IPS-18a (cell line): Measurements from ENCODE around the gene IAH1.

Experiments
- H3K27ac ChIP-seq: one replicate; pipeline ENCODE4 v1.5.1; 2013; ENCODE audit warnings: low read length
- H3K27me3 ChIP-seq: one replicate; pipeline ENCODE4 v1.6.1; 2013; ENCODE audit warnings: mild to moderate bottlenecking, low read length; ENCODE audit not compliant: control insufficient read depth, insufficient read depth
- H3K36me3 ChIP-seq: one replicate; pipeline ENCODE4 v1.6.1; 2013; ENCODE audit warnings: low read depth, low read length; ENCODE audit not compliant: control insufficient read depth
- H3K4me1 ChIP-seq: one replicate; pipeline ENCODE4 v1.6.1; 2013; ENCODE audit warnings: low read depth, low read length; ENCODE audit not compliant: control insufficient read depth
- H3K4me3 ChIP-seq: one replicate; pipeline ENCODE4 v1.5.1; 2013; ENCODE audit warnings: low read length
- H3K9ac ChIP-seq: one replicate; pipeline ENCODE4 v1.6.1; 2013; ENCODE audit warnings: mild to moderate bottlenecking, low read length, moderate library complexity
- H3K9me3 ChIP-seq: one replicate; pipeline ENCODE4 v1.6.1; 2013; ENCODE audit warnings: low read depth, low read length; ENCODE audit not compliant: control insufficient read depth

The IAH1 gene

GRCh38 chr2:9473985-9474360 lies 378 bp upstream of the IAH1 start:
- Histone ChIP-seq H3K9ac (no peak overlapping the region), H3K27ac (no peak overlapping the region), H3K4me1 (no peaks in the 10 kb centered on the region), H3K4me3 (no peak overlapping the region), H3K36me3 (peaks cover 34% of the 10 kb centered on the region), H3K27me3 (no peaks in the 10 kb centered on the region), H3K9me3 (no peaks in the 10 kb centered on the region)

- peaks cover 6% of the 10 kb centered on the region for H3K36me3 ChIP-seq
- no peaks in the 10 kb centered on the region for H3K9me3 ChIP-seq
- H3K4me3 ChIP-seq = no peak overlapping the region
- H3K27me3 ChIP-seq = no peaks in the 10 kb centered on the region
- H3K4me1 ChIP-seq = no peaks in the 10 kb centered on the region
- no peak overlapping the region for H3K9ac ChIP-seq
- H3K27ac ChIP-seq = no peak overlapping the region
These were observed 3.6 kb downstream of the IAH1 start for GRCh38 chr2:9477914-9478313.

- H3K4me3 ChIP-seq = no peak overlapping the region
- H3K4me1 ChIP-seq = no peaks in the 10 kb centered on the region
- H3K9ac ChIP-seq = no peak overlapping the region
- no peak overlapping the region for H3K27ac ChIP-seq
- H3K27me3 ChIP-seq = no peaks in the 10 kb centered on the region
- no peaks in the 10 kb centered on the region for H3K9me3 ChIP-seq
- H3K36me3 ChIP-seq = peaks cover under 1% of the 10 kb centered on the region
These were observed 4.2 kb downstream of the IAH1 start for GRCh38 chr2:9478526-9478925.

- no peak overlapping the region for H3K9ac ChIP-seq
- H3K36me3 ChIP-seq = peaks cover 9% of the 10 kb centered on the region
- H3K4me1 ChIP-seq = no peaks in the 10 kb centered on the region
- H3K9me3 ChIP-seq = no peaks in the 10 kb centered on the region
- H3K4me3 ChIP-seq = no peak overlapping the region
- no peaks in the 10 kb centered on the region for H3K27me3 ChIP-seq
- no peak overlapping the region for H3K27ac ChIP-seq
These were observed 5.8 kb downstream of the IAH1 start for GRCh38 chr2:9480157-9480556.

GRCh38 chr2:9483107-9483506 lies 8.8 kb downstream of the IAH1 start:
- Histone ChIP-seq H3K9me3 (no peaks in the 10 kb centered on the region), H3K4me3 (no peak overlapping the region), H3K4me1 (no peaks in the 10 kb centered on the region), H3K27me3 (no peaks in the 10 kb centered on the region), H3K27ac (no peak overlapping the region), H3K36me3 (peaks cover 11% of the 10 kb centered on the region), H3K9ac (no peak overlapping the region)

GRCh38 chr2:9484533-9484932 lies 10.2 kb downstream of the IAH1 start:
- Histone ChIP-seq H3K27ac (no peak overlapping the region), H3K4me1 (no peaks in the 10 kb centered on the region), H3K36me3 (peaks cover 24% of the 10 kb centered on the region), H3K4me3 (no peak overlapping the region), H3K9ac (no peak overlapping the region), H3K9me3 (no peaks in the 10 kb centered on the region), H3K27me3 (no peaks in the 10 kb centered on the region)

GRCh38 chr2:9488583-9489547 lies 14.5 kb downstream of the IAH1 start:
- peaks cover 66% of the 10 kb centered on the region for H3K36me3 ChIP-seq
- no peak overlapping the region for H3K9ac ChIP-seq
- no peaks in the 10 kb centered on the region for H3K27me3 ChIP-seq
- H3K4me1 ChIP-seq = no peaks in the 10 kb centered on the region
- H3K4me3 ChIP-seq = no peak overlapping the region
- H3K9me3 ChIP-seq = no peaks in the 10 kb centered on the region
- no peak overlapping the region for H3K27ac ChIP-seq

- H3K9me3 ChIP-seq = no peaks in the 10 kb centered on the region
- H3K4me1 ChIP-seq = no peaks in the 10 kb centered on the region
- H3K36me3 ChIP-seq = peaks cover 64% of the 10 kb centered on the region
- no peaks in the 10 kb centered on the region for H3K27me3 ChIP-seq
- H3K27ac ChIP-seq = no peak overlapping the region
- H3K9ac ChIP-seq = no peak overlapping the region
- no peak overlapping the region for H3K4me3 ChIP-seq
These were observed 16.4 kb downstream of the IAH1 start for GRCh38 chr2:9490789-9491188.

GRCh38 chr2:9492927-9493326 lies 18.6 kb downstream of the IAH1 start:
- H3K4me3 ChIP-seq = no peak overlapping the region
- H3K27me3 ChIP-seq = no peaks in the 10 kb centered on the region
- H3K4me1 ChIP-seq = no peaks in the 10 kb centered on the region
- H3K9me3 ChIP-seq = no peaks in the 10 kb centered on the region
- H3K27ac ChIP-seq = no peak overlapping the region
- no peak overlapping the region for H3K9ac ChIP-seq
- H3K36me3 ChIP-seq = peaks cover 67% of the 10 kb centered on the region

GRCh38 chr2:9493478-9493877 lies 19.1 kb downstream of the IAH1 start:
- Histone ChIP-seq H3K27me3 (no peaks in the 10 kb centered on the region), H3K4me3 (no peak overlapping the region), H3K36me3 (peaks cover 61% of the 10 kb centered on the region), H3K9ac (no peak overlapping the region), H3K9me3 (no peaks in the 10 kb centered on the region), H3K27ac (no peak overlapping the region), H3K4me1 (no peaks in the 10 kb centered on the region)

- Histone ChIP-seq H3K36me3 (peaks cover 56% of the 10 kb centered on the region), H3K4me1 (no peaks in the 10 kb centered on the region), H3K27ac (no peak overlapping the region), H3K4me3 (no peak overlapping the region), H3K27me3 (no peaks in the 10 kb centered on the region), H3K9ac (no peak overlapping the region), H3K9me3 (no peaks in the 10 kb centered on the region)
These were observed 19.7 kb downstream of the IAH1 start for GRCh38 chr2:9494081-9494480.

- Histone ChIP-seq H3K9ac (no peak overlapping the region), H3K36me3 (peaks cover 28% of the 10 kb centered on the region)
These were observed 22.7 kb downstream of the IAH1 start for GRCh38 chr2:9497017-9497416.

More at GRCh38 chr2:9497017-9497416, 22.7 kb downstream of the IAH1 start:
- no peak overlapping the region for H3K4me3 ChIP-seq
- no peaks in the 10 kb centered on the region for H3K9me3 ChIP-seq
- H3K27me3 ChIP-seq = no peaks in the 10 kb centered on the region
- H3K4me1 ChIP-seq = no peaks in the 10 kb centered on the region
- H3K27ac ChIP-seq = no peak overlapping the region
